Ovary (tissue), 3 donors: ENCODE results near the gene C16orf82.

Experiments
- CTCF ChIP-seq, 3 donors: fragments of 450-650 bp in 2 of 3; fragments of 200-600 bp in 1 of 3; IDR thresholded peaks; one replicate each; pipeline versions ENCODE4 v1.5.1 to v1.8.0; 2016 to 2022; ENCODE audit warnings: antibody characterized with exemption in 3 of 3, mild to moderate bottlenecking in 1 of 3
- POLR2A ChIP-seq: fragments of 450-650 bp; IDR thresholded peaks from one replicate; pipeline ENCODE4 v1.6.1; 2017; ENCODE audit warnings: antibody characterized with exemption, mild to moderate bottlenecking, moderate library complexity
- donor health status: DM: no; HTN: no; CAD: no.

- no peak for TF ChIP-seq CTCF (IDR thresholded peaks at IDR 0.05)
- TF ChIP-seq POLR2A: no peak
Observed at GRCh38 chr16:27111486-27111885, 44.8 kb downstream of the C16orf82 start.
